GM20000 (cell line): ENCODE data around the gene TRIM6.

Source experiments
- DNase-seq: peaks from one replicate; pipeline ENCODE4 v3.0.0; 2012; ENCODE audit warnings: low spot score
- TF ChIP-seq, protein P1 (sequence below): IDR thresholded peaks from 2 replicates; pipeline ENCODE4 v1.5.1; 2012; ENCODE audit warnings: mild to moderate bottlenecking, control low read depth; ENCODE audit errors: extremely low read depth, missing control alignments

TRIM6 gene, protein sequence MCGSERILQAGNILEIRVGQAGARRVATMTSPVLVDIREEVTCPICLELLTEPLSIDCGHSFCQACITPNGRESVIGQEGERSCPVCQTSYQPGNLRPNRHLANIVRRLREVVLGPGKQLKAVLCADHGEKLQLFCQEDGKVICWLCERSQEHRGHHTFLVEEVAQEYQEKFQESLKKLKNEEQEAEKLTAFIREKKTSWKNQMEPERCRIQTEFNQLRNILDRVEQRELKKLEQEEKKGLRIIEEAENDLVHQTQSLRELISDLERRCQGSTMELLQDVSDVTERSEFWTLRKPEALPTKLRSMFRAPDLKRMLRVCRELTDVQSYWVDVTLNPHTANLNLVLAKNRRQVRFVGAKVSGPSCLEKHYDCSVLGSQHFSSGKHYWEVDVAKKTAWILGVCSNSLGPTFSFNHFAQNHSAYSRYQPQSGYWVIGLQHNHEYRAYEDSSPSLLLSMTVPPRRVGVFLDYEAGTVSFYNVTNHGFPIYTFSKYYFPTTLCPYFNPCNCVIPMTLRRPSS

DNA sequence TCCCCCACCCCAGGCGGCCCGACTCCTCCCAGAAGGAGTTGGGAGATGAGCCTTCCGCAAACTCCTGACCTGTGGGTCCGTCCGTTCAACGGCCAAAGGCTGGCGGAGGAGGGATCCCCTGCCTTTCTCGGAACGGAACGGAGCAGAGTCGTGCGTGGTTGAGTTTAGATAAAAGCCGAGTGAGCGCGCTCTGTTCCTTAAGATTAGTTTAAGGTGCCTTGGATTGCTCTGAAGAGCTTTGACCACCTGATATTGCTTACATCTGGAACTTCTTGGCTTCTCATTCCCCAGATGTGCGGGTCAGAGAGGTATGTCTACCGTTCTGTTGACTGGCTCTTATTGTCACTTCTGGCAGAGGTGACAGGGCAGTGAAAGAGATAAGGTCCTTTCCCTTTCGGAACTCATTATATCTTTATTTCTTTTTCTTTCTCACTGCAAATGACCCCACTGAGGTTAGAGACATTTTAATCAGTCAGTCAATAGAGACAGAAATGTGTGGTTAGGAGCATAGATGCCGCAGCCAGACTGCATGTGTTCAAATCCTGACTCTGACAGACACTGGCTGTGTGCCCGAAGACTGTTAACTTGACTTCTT, at the start of gene TRIM6:
Gene TRIM6 (plus strand): TSS at position 31 of the 595 bp plus-strand sequence. CDS start 261 bp downstream, at position 292.
- TF ChIP-seq, protein P1, sequence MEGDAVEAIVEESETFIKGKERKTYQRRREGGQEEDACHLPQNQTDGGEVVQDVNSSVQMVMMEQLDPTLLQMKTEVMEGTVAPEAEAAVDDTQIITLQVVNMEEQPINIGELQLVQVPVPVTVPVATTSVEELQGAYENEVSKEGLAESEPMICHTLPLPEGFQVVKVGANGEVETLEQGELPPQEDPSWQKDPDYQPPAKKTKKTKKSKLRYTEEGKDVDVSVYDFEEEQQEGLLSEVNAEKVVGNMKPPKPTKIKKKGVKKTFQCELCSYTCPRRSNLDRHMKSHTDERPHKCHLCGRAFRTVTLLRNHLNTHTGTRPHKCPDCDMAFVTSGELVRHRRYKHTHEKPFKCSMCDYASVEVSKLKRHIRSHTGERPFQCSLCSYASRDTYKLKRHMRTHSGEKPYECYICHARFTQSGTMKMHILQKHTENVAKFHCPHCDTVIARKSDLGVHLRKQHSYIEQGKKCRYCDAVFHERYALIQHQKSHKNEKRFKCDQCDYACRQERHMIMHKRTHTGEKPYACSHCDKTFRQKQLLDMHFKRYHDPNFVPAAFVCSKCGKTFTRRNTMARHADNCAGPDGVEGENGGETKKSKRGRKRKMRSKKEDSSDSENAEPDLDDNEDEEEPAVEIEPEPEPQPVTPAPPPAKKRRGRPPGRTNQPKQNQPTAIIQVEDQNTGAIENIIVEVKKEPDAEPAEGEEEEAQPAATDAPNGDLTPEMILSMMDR = no peak

DNA sequence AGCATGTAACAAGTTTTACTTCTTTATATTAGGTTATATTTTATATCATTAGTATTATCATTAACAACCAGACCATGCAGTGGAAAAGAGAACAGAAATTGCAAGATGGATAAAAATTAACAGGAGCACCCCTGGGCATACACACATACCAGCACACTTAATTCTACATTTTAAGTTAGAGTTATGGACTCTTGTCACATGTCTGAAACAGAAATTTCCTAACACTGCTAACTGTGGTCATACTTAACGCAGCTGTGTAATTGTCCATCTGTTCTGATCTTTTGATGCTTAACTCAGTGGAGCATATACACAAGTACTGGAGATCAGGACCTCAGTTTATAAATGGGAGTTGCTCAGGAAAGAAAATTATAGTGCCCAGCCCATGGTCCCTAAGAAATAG, 48.5 kb upstream of the TRIM6 start:
- no peak for DNase-seq

More for the DNA sequence above, at the start of gene TRIM6:
- peak; percentile 49 for DNase-seq

DNA sequence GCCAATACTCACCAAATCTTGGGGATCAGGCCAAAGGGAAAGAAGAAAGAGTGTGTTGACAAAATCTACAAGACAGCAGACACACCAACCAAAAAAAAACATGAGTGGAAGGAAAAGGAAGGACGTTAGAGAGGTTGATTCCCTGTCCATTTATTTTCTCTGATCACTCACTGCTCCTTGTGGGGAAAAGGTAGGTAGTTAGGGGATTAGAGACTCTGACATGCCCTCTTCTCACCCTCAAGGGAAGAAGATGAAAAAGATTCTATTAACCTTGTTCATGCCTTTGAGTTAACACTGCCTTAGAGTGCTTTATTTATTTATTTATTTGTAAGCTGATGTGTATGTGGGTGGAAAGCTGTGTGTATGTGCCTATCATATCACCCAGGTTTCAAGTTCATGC, 48.0 kb upstream of the TRIM6 start, which contains the start of gene OR52H1:
Gene OR52H1 (minus strand): TSS at position 101 of the 400 bp plus-strand sequence. CDS start 3,035 bp downstream, outside the sequence.
- TF ChIP-seq, protein P1 = no peak
- DNase-seq = no peak

More for the DNA sequence above, 48.5 kb upstream of the TRIM6 start:
- TF ChIP-seq, protein P1 = no peak

DNA sequence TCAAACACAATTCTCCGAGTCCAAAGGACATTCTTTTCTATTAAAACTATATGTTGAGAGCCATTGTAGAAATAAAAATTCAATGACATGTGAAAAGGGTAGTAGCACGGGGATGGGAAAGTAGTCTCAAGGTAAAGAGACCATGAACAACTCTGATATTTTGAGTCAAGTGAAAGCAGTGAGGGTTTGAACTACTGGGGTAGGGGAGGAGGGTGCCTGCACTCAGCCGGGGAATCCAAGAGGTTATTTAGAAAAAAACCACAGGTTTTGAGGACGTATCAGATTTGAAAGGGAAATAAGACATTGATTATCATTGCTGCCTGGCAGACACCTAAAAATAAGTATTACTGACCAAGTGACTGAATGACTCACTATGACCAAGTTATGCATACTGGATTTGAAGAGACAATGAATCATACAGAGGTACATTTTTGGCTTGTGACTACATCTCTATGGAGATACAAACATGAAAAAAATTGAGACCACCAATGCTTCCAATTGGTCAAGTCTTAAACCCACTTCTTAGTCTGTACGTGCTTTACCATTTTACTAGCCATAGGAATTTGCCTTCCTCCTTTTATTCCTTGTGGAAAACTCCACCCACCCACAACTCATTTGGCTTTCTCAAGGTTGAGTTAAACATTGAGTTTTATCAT, 45.9 kb upstream of the TRIM6 start:
- TF ChIP-seq, protein P1 = no peak
- DNase-seq = no peak

DNA sequence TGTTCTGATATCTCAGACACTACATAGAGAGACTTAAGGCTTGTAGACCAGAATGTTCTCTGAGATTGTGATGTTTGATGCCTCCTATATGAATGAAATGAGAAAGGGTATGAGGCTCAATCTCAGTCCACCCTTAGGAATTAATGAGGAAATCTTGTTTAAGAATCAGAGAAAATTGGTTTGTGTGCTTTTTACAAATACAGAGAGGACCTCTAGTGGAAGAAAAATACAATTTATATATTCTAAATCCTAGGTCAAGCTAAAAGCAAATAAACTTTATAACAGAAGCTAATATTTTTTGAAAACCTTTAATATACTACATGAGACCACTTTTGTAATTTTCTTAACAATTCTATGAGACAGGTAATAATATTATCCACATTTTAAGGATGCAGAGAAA, 43.1 kb upstream of the TRIM6 start:
- no peak for DNase-seq
- TF ChIP-seq, protein P1 = no peak

DNA sequence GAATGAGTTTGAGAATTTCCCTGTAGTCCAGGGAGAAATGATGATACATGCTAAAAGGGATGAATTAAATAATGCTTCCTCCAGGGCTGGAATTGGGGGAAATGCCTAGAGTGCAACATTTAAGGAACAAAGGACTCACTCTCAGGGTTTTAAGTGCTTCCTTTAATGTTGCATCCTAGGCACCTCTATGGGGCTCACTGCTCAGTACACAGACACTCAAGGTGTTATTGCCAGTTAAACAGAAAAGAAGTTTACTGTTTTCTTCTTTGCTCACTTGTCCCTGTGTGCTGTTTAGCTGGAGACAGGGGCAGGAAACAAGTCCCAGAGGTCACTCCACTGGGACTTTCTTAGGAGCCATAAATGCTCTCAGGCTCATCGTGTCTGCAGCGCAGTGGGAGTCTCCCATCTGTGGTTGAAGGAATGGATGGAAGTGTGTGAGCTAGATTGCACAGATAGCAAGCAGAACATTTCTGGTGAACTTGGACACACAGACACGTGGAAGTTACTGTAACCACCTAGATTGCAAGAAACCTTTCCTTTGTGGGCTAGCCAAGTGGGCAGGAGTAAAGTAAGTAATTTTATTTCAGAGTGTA, 39.7 kb upstream of the TRIM6 start:
- TF ChIP-seq, protein P1 = no peak
- no peak for DNase-seq

DNA sequence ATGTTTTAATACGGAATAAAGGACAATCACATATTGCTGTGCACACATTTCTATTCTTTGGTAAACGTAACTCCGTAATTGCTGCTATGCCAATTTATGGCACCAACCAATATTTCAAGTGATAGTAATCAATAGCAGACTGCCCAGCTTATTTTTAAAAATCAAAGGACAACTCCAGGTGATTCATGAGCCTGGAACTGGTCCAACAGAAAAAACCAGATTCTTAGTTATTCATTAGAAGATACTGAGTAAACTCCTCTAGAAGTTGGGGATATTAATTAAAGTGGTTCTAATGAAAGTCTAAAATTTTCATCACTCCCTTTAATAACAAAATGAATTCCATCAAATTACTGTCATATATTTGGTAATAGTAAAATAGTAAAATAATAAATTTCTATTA, 38.7 kb upstream of the TRIM6 start:
- TF ChIP-seq, protein P1 = no peak
- no peak for DNase-seq
